Neural progenitor cell (in vitro differentiated cells): ENCODE results near the gene DPYSL5. TPM values are rescaled to one million over a fixed set of nuclear protein-coding genes. Genes with fewer than 3 reads are reported as not detected.

ENCODE experiments used
- DNase-seq: peaks from one replicate; pipeline ENCODE4 v3.0.0-alpha.2; 2016; ENCODE audit warnings: low spot score
- H2AFZ ChIP-seq: fragments of 200-600 bp; sonication (generic); replicated peaks from 2 replicates; pipeline ENCODE4 v1.6.1; 2016; ENCODE audit warnings: antibody characterized with exemption
- H3F3A ChIP-seq: fragments of 200-600 bp; sonication (generic); 2 replicates; pipeline ENCODE4 v1.6.1; 2016; ENCODE audit warnings: antibody characterized with exemption, low read depth
- H3K27ac ChIP-seq: fragments of 200-600 bp; sonication (generic); 2 replicates; pipeline ENCODE4 v1.5.1; 2016; ENCODE audit warnings: mild to moderate bottlenecking
- H3K27me3 ChIP-seq: fragments of 200-600 bp; sonication (generic); 2 replicates; pipeline ENCODE4 v1.6.1; 2016; ENCODE audit warnings: mild to moderate bottlenecking, moderate library complexity
- H3K36me3 ChIP-seq: fragments of 200-600 bp; sonication (generic); 2 replicates; pipeline ENCODE4 v1.5.1; 2016
- H3K4me1 ChIP-seq: fragments of 200-600 bp; sonication (generic); 2 replicates; pipeline ENCODE4 v1.6.1; 2016; ENCODE audit warnings: mixed run types
- H3K4me2 ChIP-seq: fragments of 200-600 bp; sonication (generic); 2 replicates; pipeline ENCODE4 v1.6.1; 2016
- H3K4me3 ChIP-seq: fragments of 200-600 bp; sonication (generic); 2 replicates; pipeline ENCODE4 v1.5.1; 2016
- H3K79me2 ChIP-seq: fragments of 200-600 bp; sonication (generic); 2 replicates; pipeline ENCODE4 v1.6.1; 2016; ENCODE audit warnings: low read depth
- H3K9ac ChIP-seq: fragments of 200-600 bp; sonication (generic); 2 replicates; pipeline ENCODE4 v1.6.1; 2016
- H3K9me3 ChIP-seq: fragments of 200-600 bp; sonication (generic); 2 replicates; pipeline ENCODE4 v1.5.1; 2016; ENCODE audit warnings: low read depth
- H4K20me1 ChIP-seq: fragments of 200-600 bp; sonication (generic); 2 replicates; pipeline ENCODE4 v1.6.1; 2016; ENCODE audit warnings: low read depth
- H3K27ac Mint-ChIP-seq: 3 replicates; pipeline ENCODE4 v1.8.0; 2021; ENCODE audit warnings: mixed read lengths
- H3K27me3 Mint-ChIP-seq: 2 replicates; pipeline ENCODE4 v1.8.0; 2022; ENCODE audit warnings: low read depth, mild to moderate bottlenecking, inconsistent platforms, moderate library complexity, mixed read lengths; ENCODE audit not compliant: insufficient read depth
- H3K36me3 Mint-ChIP-seq: 3 replicates; pipeline ENCODE4 v1.8.0; 2021; ENCODE audit warnings: mixed read lengths
- H3K4me1 Mint-ChIP-seq: 3 replicates; pipeline ENCODE4 v1.8.0; 2021; ENCODE audit warnings: mixed read lengths
- H3K4me3 Mint-ChIP-seq: 3 replicates; pipeline ENCODE4 v1.8.0; 2021; ENCODE audit warnings: mild to moderate bottlenecking, moderate library complexity, mixed read lengths
- H3K9me3 Mint-ChIP-seq: 3 replicates; pipeline ENCODE4 v1.8.0; 2020; ENCODE audit warnings: mixed read lengths
- EZH2 ChIP-seq: fragments of 200-600 bp; sonication (generic); IDR thresholded peaks from 2 replicates; pipeline ENCODE4 v1.6.1; 2017; ENCODE audit warnings: antibody characterized with exemption, mild to moderate bottlenecking, moderate library complexity
- EZH2phosphoT487 ChIP-seq: fragments of 200-600 bp; sonication (generic); IDR thresholded peaks from 2 replicates; pipeline ENCODE4 v1.6.1; 2017; ENCODE audit warnings: antibody characterized with exemption
- total RNA-seq: library from RNA; depleted of rRNA; stranded (reverse); fragments of >200 nt; gene quantifications from 2 replicates; pipeline ENCODE4 v1.2.3, GENCODE V29; 2015; ENCODE audit warnings: low replicate concordance
- TF ChIP-seq, protein P1 (sequence below): fragments of 200-600 bp; sonication (generic); IDR thresholded peaks from 2 replicates; pipeline ENCODE4 v1.5.1; 2017; ENCODE audit warnings: antibody characterized with exemption, mild to moderate bottlenecking

DPYSL5 gene
- total RNA-seq, 1 donor from 2014 or later: 46.3 TPM

DNA sequence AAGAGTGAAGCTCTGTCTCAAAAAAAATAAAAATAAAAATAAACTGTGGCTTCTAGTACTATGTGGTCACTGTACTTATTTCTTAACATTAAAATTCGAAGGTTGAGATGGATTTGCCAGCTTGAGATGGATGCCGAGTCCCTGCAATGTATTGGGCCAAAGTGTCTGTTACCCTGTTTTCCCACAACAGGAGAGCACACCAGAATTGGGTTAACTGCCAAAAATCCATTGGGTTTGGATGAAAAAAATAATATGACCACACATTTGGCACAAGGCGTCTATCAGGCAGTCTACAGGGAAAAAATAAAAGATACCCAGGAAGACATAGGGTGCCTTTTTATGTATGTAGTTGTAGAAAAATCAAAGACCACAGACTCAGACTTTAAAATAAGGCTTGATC, 103.3 kb downstream of the DPYSL5 start:
- Histone ChIP-seq H3K4me1 (peaks cover under 1% of the 10 kb centered on the region), H3K27me3 (peaks cover 12% of the 10 kb centered on the region), H2AFZ (no peak overlapping the region), H3K36me3 (no peaks in the 10 kb centered on the region), H3K79me2 (no peaks in the 10 kb centered on the region), H4K20me1 (peaks cover 13% of the 10 kb centered on the region), H3K27ac (no peak overlapping the region), H3F3A (peaks cover 32% of the 10 kb centered on the region), H3K9ac (no peak overlapping the region), H3K4me2 (no peak overlapping the region), H3K9me3 (no peaks in the 10 kb centered on the region), H3K4me3 (no peak overlapping the region)
- no peaks in the 10 kb centered on the region for H3K9me3 Mint-ChIP-seq
- TF ChIP-seq, protein P1, sequence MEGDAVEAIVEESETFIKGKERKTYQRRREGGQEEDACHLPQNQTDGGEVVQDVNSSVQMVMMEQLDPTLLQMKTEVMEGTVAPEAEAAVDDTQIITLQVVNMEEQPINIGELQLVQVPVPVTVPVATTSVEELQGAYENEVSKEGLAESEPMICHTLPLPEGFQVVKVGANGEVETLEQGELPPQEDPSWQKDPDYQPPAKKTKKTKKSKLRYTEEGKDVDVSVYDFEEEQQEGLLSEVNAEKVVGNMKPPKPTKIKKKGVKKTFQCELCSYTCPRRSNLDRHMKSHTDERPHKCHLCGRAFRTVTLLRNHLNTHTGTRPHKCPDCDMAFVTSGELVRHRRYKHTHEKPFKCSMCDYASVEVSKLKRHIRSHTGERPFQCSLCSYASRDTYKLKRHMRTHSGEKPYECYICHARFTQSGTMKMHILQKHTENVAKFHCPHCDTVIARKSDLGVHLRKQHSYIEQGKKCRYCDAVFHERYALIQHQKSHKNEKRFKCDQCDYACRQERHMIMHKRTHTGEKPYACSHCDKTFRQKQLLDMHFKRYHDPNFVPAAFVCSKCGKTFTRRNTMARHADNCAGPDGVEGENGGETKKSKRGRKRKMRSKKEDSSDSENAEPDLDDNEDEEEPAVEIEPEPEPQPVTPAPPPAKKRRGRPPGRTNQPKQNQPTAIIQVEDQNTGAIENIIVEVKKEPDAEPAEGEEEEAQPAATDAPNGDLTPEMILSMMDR: no peak
- TF ChIP-seq EZH2 (no peak), EZH2phosphoT487 (no peak)
- DNase-seq: no peak
- no peak overlapping the region for H3K4me3 Mint-ChIP-seq
- H3K4me1 Mint-ChIP-seq: no peaks in the 10 kb centered on the region
- H3K27ac Mint-ChIP-seq: no peak overlapping the region
- H3K27me3 Mint-ChIP-seq: peaks cover 2% of the 10 kb centered on the region
- H3K36me3 Mint-ChIP-seq: peaks cover 20% of the 10 kb centered on the region

DNA sequence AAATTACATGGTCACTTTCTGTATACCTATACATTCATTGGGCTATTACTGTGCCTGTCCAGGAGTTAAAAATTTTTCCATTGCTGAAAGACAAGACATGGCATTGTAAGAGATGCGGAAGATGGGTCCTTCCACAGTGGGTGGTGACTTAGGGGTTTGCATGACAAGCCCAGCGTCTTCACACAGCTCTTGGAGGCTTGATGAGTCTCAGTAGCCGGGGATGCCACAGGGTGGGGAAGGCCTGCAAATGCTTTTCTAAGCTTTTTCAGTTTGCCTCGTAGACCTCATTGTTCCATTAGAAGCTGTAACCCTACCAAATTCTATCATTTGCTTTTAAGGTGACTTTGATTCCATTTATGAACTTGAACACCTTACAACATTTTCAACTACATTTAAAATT, 104.4 kb downstream of the DPYSL5 start:
- H3K4me2 ChIP-seq: no peak overlapping the region
- no peak overlapping the region for H2AFZ ChIP-seq
- Mint-ChIP-seq H3K36me3 (peaks cover 17% of the 10 kb centered on the region), H3K27me3 (peaks cover 2% of the 10 kb centered on the region), H3K4me1 (peaks cover 3% of the 10 kb centered on the region), H3K9me3 (no peaks in the 10 kb centered on the region), H3K4me3 (no peak overlapping the region), H3K27ac (no peak overlapping the region)
- no peak overlapping the region for H3K9ac ChIP-seq
- peaks cover 32% of the 10 kb centered on the region for H3F3A ChIP-seq
- no peaks in the 10 kb centered on the region for H3K9me3 ChIP-seq
- no peaks in the 10 kb centered on the region for H3K36me3 ChIP-seq
- no peaks in the 10 kb centered on the region for H3K79me2 ChIP-seq
- H4K20me1 ChIP-seq: peaks cover 9% of the 10 kb centered on the region
- H3K4me3 ChIP-seq: no peak overlapping the region
- no peaks in the 10 kb centered on the region for H3K4me1 ChIP-seq
- no peak for TF ChIP-seq EZH2
- H3K27ac ChIP-seq: no peak overlapping the region
- peaks cover 12% of the 10 kb centered on the region for H3K27me3 ChIP-seq
- no peak for DNase-seq

DNA sequence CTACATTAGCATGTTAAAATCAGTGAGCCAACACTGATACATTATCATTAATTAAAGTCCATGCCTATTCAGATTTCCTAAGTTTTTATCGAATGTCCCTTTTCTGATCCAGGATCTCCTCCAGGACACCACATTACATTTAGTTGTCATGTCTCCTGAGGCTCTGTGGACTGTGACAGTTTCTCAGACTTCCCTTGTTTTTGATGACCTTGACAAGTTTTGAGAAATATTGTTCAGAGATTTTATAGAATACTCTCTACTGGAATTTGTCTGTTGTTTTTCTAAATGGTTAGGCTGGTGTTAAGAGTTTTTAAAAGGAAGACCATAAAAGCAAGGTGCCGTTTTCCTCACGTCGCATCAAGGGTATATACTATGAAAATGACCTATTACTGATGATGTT, 106.2 kb downstream of the DPYSL5 start:
- peaks cover 7% of the 10 kb centered on the region for H3K36me3 Mint-ChIP-seq
- Histone ChIP-seq H3K4me1 (no peaks in the 10 kb centered on the region), H3K9ac (no peak overlapping the region), H3K4me2 (no peak overlapping the region), H3K27ac (no peak overlapping the region), H4K20me1 (peaks cover 9% of the 10 kb centered on the region), H3K27me3 (peaks cover 18% of the 10 kb centered on the region), H3K4me3 (no peak overlapping the region), H3F3A (peaks cover 28% of the 10 kb centered on the region), H3K36me3 (no peaks in the 10 kb centered on the region), H3K79me2 (no peaks in the 10 kb centered on the region), H3K9me3 (no peaks in the 10 kb centered on the region), H2AFZ (no peak overlapping the region)
- no peak for TF ChIP-seq EZH2
- TF ChIP-seq EZH2phosphoT487: no peak
- TF ChIP-seq, protein P1: no peak
- peaks cover 3% of the 10 kb centered on the region for H3K4me1 Mint-ChIP-seq
- DNase-seq: no peak
- peaks cover 2% of the 10 kb centered on the region for H3K27me3 Mint-ChIP-seq
- H3K9me3 Mint-ChIP-seq: no peaks in the 10 kb centered on the region
- H3K27ac Mint-ChIP-seq: no peak overlapping the region
- H3K4me3 Mint-ChIP-seq: no peak overlapping the region

DNA sequence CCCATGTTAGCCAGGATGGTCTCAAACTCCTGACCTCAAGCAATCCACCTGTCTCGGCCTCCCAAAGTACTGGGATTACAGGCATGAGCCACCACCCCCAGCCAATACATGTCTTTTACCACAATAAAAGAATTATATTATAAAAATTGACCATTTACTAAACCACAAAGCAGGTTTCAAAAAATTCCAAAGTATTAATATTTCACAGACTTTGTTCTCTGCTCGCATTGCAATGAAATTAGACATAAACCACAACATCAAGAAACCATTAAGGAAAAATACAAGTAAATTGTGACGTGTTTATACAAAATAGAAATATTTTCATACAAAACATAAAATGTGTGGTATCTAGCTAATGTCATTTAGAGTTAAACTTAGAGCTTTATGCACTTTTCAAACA, 109.1 kb downstream of the DPYSL5 start:
- Histone ChIP-seq H3K4me2 (no peak overlapping the region), H3F3A (peaks cover 6% of the 10 kb centered on the region), H3K27me3 (peaks cover 41% of the 10 kb centered on the region), H3K9ac (no peak overlapping the region), H3K4me3 (no peak overlapping the region), H3K36me3 (no peaks in the 10 kb centered on the region), H3K27ac (no peak overlapping the region), H4K20me1 (peaks cover 4% of the 10 kb centered on the region), H3K9me3 (no peaks in the 10 kb centered on the region), H3K79me2 (no peaks in the 10 kb centered on the region), H2AFZ (no peak overlapping the region), H3K4me1 (no peaks in the 10 kb centered on the region)
- Mint-ChIP-seq H3K4me3 (no peak overlapping the region), H3K9me3 (no peaks in the 10 kb centered on the region), H3K27me3 (peaks cover 4% of the 10 kb centered on the region), H3K36me3 (no peaks in the 10 kb centered on the region), H3K27ac (no peak overlapping the region), H3K4me1 (peaks cover 6% of the 10 kb centered on the region)
- TF ChIP-seq EZH2 (no peak), EZH2phosphoT487 (no peak)
- TF ChIP-seq, protein P1: no peak
- DNase-seq: no peak
